HG03095 (cell line): Measurements from ENCODE around the gene RNF31.
A peak's percentile ranks its signal among the peaks of the same experiment; 100 is the strongest.
"Not testable (repeated sequence)": the region's sequence is repeated elsewhere in the genome, so short reads cannot be mapped to it uniquely, and the experiment has no call there.

Experiments
- ATAC-seq: cut with Tn5 transposase; IDR thresholded peaks from one replicate; pipeline ENCODE4 v1.9.1; 2021; ENCODE audit warnings: moderate library complexity; ENCODE audit not compliant: unreplicated experiment

RNF31 gene

GRCh38 chr14:24146978-24147760 is at the start of gene RNF31:
RNF31 (plus strand) TSS chr14:24147498; CDS start chr14:24147699, 201 bp downstream.
- ATAC-seq: peak; percentile 87

GRCh38 chr14:24098229-24098926 is 48.9 kb upstream of the RNF31 start:
- ATAC-seq: no peak

DNA sequence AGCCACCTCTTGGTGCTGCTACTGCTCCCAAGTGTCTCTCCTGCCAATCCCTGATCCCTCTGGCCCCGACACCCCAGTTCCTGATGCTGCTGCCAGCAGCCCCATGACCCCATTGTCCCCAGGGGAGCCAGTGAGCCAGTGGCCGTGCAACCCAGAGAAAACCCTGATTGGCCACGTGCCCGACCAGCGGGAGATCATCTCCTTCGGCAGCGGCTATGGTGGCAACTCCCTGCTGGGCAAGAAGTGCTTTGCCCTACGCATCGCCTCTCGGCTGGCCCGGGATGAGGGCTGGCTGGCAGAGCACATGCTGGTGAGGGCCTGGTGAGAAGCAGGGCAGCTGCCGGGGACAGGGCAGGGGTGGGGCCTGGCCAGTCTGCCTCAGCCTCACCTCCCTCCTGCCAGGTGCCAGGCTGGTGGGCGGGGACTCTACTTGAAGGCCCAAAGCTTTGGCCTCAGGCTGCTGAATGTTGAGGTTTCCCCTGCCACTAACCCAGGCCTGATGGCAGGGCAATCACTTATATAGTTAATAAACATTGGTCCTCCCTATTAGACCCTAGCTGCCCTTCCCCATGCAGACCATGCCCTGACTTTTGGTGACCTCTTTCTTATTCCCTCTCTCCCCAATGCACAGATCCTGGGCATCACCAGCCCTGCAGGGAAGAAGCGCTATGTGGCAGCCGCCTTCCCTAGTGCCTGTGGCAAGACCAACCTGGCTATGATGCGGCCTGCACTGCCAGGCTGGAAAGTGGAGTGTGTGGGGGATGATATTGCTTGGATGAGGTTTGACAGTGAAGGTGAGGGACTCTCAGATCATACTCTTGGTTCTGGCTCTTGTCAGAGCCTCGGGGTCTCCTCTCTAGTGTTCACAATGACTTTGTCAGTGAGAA is 48.1 kb upstream of the RNF31 start:
- ATAC-seq: no peak

DNA sequence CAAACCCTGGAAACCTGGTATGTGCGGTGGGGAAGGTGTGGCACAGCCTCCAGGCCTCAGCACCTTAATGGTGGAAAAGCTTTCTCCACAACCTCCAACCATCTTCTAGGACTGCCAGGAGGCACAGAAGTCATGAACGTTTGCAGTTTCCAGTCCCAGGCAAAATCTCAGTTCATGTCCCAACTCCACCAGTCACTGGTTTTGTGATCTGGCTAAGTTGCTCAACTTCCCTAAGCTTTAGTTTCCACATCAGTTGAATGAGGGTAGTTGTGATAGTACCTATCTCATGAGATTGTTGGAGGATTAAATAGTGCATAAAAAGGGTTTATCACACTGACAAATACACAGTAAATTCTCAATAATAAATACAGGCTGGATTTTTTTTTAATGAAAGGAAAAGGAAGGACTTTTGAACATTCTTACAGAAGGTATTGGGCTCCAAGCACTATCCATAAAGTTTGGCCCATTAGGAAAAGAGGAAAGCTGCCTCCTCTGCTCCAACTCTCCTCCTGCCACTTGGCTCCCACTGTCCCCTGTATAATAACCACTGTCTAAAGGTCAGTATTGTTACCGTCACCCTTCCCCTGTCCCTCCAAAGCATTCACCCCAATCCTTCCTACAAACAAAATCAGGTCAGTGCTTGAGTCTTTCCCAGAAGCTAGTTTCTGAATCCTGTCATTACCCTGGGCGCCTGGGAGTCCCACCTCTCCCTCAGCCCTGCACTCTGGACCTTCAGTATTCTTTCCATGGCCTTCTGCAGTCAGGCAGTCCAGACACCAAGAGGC is 46.9 kb upstream of the RNF31 start:
- no peak for ATAC-seq

DNA sequence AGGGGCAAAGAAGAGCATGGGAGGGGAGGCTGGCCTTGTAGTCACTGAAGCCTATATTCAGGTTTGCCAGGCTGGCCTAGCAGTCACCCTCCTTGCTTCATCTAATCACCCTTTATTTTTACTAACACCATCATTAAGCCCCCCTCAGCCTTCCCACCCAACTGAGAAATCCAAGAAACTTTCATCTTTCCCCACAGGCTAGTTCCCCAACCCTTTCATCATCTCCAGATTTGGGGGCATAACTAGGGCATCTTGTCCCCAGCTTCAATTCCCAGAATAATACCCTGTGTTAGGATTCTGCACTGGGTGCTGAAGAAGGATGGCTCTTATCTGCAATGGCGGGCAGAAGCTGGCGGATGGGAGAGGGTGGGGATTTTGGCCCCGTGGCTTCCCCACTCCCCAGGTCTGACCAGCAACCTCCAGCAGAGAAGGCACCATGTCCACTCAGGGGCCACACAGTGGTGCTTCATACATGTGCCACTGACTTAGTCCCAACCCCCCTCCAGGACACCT is 46.3 kb upstream of the RNF31 start:
- ATAC-seq: no peak

GRCh38 chr14:24102357-24103048 is 44.8 kb upstream of the RNF31 start:
- ATAC-seq: no peak

GRCh38 chr14:24103451-24103850 is 43.8 kb upstream of the RNF31 start:
- no peak for ATAC-seq

GRCh38 chr14:24105609-24106239 is 41.6 kb upstream of the RNF31 start:
- ATAC-seq: not testable (repeated sequence)

- no peak for ATAC-seq
These were observed 40.5 kb upstream of the RNF31 start for GRCh38 chr14:24106672-24107271.

DNA sequence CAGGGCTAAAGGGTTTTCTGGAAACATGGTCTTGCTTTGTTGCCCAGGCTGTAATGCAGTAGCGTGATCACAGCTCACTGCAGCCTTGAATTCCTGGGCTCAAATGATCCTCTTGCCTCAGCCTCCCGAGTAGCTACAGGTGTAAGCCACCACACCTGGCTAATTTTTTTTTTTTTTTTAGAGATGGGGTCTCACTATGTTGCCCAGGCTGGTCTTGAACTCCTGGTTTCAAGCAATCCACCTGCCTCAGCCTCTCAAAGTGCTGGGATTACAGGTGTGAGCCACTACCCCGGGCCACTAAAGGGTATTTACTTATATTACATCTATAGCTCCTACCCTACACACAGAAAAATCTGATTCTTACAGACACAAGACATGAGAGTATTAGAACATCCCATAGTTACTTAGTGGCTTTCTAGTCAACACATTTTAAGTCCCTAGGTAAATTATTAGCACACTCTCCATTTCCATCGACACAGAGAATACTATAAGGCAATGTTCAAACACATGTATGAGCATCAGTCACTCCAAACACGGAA is 38.9 kb upstream of the RNF31 start:
- peak; percentile 36 for ATAC-seq

- no peak for ATAC-seq
These were observed 37.2 kb upstream of the RNF31 start for GRCh38 chr14:24110060-24110459.

DNA sequence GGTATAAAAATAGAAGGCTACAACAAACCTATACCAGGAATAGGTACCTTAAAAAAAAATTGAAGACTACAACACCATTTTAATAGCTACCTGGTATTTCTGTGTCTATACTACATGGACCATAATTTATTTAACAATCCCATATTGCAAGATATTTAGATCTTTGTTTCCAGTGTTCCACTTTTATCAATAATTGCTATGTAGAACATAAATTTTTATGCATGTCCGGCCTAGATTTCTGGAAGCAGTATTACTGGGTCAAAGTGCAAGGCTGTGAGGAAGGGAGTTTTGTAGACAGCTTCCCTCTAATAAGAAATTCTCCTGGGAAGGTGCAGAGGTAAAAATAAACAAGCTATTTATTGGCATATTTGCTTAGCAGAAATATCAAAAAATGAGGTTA is 36.8 kb upstream of the RNF31 start:
- no peak for ATAC-seq

DNA sequence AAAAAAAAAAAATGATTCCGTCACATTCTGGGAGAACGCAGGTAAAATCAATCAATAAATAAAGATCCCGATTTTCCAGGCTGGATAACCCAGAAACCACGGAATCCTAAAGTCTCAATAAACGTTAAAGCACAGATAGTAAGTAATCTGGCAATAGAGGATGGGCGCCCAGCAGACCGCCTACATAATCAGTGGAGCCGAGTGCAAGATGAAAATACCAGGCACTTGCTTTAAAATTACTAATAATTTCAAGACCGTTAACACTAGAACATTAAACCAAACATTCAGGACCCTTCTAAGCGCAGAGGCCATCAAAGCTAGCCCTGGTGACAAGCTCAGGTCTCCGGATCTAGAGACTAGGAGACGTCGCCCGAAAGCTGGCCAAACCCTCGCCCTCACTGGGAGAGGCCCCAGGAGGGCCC is 33.9 kb upstream of the RNF31 start:
- ATAC-seq: no peak

DNA sequence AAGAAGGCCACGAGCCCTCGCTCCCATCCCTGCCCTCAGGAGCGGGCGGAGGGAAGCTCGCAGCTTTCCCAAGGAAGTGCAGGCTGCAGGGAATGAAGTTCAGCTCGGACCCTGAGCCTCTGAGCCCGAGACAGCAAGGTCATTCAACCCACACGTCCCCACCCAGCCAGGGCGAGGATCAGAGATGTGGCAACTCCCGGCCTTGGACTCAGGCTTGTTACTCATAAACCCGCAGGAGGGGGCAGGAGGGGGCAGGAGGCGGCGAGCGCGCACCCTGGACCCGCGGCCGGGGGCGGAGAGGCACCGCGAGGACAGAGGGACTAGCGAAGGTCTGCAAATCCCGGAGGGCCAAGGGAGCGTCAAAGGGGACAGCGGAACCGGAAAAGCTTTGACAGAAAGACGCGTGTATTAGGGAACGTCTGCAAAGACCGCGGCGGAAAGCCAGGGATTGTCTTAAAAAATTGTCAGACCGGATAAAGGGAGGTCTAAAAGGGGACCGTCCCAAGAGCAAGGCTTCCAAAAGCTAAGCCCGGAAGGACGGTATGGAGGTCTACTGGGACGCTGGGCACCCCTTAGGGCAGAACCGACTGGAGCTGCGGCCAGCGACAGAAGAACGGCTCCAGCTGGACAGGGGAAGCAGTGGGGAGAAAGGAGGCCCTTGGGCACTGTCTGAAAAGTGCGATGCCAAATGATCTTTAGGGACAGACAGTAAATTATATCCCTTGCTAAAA is 33.3 kb upstream of the RNF31 start:
- peak; percentile 23 for ATAC-seq

DNA sequence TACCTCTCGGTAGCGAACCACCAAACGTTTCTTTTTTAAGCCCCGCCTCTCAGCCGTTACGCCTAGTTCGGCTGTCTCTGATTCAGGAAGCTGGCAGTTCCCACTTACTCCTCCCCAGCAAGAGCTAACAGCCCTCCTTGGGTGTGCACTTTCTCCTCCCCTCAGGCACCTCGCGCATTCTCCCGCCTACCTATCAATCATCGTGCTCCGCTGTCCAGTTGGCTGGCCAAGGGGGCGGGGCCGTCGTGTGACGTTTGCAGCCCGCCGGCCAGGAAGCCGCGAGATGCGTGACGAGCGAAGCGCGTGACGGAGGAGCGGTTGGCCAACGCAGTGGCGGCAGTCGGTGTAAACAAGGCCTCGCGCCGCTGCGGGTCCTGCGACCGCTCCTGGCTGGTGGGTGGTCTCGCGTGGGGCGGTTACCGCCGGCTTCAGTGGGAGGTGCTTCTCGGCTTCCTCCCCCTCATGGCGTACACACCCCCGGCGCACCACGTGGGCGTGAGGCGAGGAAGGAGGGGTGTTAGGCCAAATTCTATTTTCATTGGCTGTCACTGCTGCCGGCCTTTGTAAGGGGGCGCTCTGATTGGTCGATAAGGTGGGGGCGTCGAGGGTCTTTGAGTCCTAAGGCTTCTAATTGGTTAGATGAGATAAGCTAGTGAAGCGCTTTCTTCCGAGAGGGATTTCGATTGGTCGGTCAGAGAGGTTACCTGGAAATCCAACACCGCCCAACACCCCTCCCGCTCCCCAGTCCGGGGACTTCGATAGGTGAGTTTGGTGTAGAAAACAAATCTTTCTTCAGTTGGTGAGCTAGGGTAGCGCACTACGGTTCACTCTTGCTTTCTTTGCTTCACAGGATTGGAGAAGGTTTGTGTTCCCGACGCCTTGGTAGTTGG is 32.5 kb upstream of the RNF31 start, which contains the start of the genes DCAF11 and NRL:
TSS of gene DCAF11 (plus strand) at position 246 of the 890 bp plus-strand sequence. CDS start 818 bp downstream, outside the sequence.
TSS of gene NRL (minus strand) at position 418 of the 890 bp plus-strand sequence. CDS start 32,101 bp downstream, outside the sequence.
- peak; percentile 82 for ATAC-seq

DNA sequence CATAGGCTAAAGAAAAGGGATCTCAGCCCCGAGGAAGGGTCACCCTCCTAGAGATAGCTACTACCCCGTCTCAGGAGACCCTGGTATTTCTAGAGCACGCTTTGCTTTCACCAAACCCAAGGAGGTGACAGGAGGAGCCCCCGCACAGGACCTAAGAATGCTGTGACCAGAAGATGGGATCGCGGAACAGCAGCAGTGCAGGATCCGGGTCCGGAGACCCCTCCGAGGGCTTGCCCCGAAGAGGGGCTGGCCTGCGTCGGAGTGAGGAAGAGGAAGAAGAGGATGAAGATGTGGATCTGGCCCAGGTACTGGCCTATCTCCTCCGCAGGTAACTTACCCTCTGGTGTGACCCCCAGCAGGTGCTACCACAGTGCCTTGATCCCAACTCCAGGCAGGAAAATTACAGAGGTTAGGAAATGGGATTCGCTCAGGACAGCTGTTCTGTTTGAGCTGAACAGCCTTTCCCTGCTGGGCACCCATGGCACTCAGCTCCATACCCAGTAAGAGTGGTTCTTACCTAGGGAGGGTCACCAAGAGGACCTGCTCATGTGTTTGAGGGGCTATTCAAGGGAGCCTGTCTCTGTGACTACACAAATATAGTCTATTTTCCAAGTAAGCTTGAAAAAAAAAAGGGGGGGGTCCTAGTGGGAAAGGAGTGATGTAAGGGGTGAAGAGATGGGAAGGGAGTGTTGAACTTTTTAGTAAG is 31.7 kb upstream of the RNF31 start:
- no peak for ATAC-seq
